Heart right ventricle (tissue), 16 donors: ENCODE data around the gene MYBPC1. TPM values are rescaled to one million over a fixed set of nuclear protein-coding genes. Genes with fewer than 3 reads are reported as not detected.
A peak's percentile ranks its signal among the peaks of the same experiment; 100 is the strongest.

Source experiments
- ATAC-seq, 8 donors: fragments of 200-7000 bp; cut with Tn5 transposase; one replicate each; pipeline ENCODE4 v1.9.1; 2020; ENCODE audit warnings: mild to moderate bottlenecking in 8 of 8, moderate library complexity in 8 of 8, moderate number of reproducible peaks in 1 of 8
- DNase-seq, 2 donors: peaks; one replicate each; pipeline ENCODE4 v3.0.0-alpha.2; 2020
- H3K27ac ChIP-seq, 10 donors: fragments of 200-600 bp; sonication (generic) in 2 of 10; one replicate each; pipeline versions ENCODE4 v1.5.0 to v1.8.0; 2020 to 2022; ENCODE audit warnings: mild to moderate bottlenecking in 3 of 10
- H3K27me3 ChIP-seq, 7 donors: fragments of 200-600 bp; one replicate each; pipeline ENCODE4 v1.8.0; 2021 to 2022; ENCODE audit warnings: mild to moderate bottlenecking in 2 of 7
- H3K36me3 ChIP-seq, 9 donors: fragments of 200-600 bp; sonication (generic) in 1 of 9; one replicate each; pipeline versions ENCODE4 v1.5.0 to v1.8.0; 2020 to 2022; ENCODE audit warnings: mild to moderate bottlenecking in 2 of 9
- H3K4me1 ChIP-seq, 9 donors: fragments of 200-600 bp; sonication (generic) in 1 of 9; one replicate each; pipeline versions ENCODE4 v1.5.0 to v1.8.0; 2020 to 2022; ENCODE audit warnings: mild to moderate bottlenecking in 4 of 9
- H3K4me3 ChIP-seq, 10 donors: fragments of 200-600 bp; sonication (generic) in 2 of 10; one replicate each; pipeline versions ENCODE4 v1.5.0 to v1.8.0; 2020 to 2022; ENCODE audit warnings: mild to moderate bottlenecking in 7 of 10, moderate library complexity in 2 of 10
- H3K9me3 ChIP-seq, 11 donors: fragments of 200-600 bp in 10 of 11; sonication (generic) in 2 of 11; one replicate each; pipeline versions ENCODE4 v1.5.0 to v1.8.0; 2013 to 2022; ENCODE audit warnings: mild to moderate bottlenecking in 2 of 11, control low read depth in 1 of 11, moderate library complexity in 1 of 11
- CTCF ChIP-seq, 9 donors: fragments of 200-600 bp; sonication (generic) in 2 of 9; IDR thresholded peaks; one replicate each; pipeline versions ENCODE4 v1.5.0 to v1.8.0; 2021 to 2022; ENCODE audit warnings: antibody characterized with exemption in 9 of 9, mild to moderate bottlenecking in 5 of 9, moderate library complexity in 1 of 9
- WGBS, 2 donors: extraction: QIAGEN DNeasy Blood & Tissue Kit; methylation state at CpG; one replicate each; pipeline ENCODE4 v1.1.7; 2013; ENCODE audit warnings: inconsistent platforms in 1 of 2; 5-methylcytosine and 5-hydroxymethylcytosine counted together
- intact Hi-C, 10 donors: fragments of 100-400 bp; cut with DNase I; formaldehyde crosslinking; loops; one replicate each; pipeline versions ENCODE4 v1.11.1 to v1.14.2; 2022
- polyA plus RNA-seq, 2 donors: library from polyadenylated mRNA; stranded (reverse); fragments of 200-250 nt; gene quantifications; one replicate each; pipeline ENCODE4 v1.2.3, GENCODE V29; 2013
- total RNA-seq, 10 donors: library from RNA; stranded (reverse); fragmentation: NEBNext Ultra II Directional in 3 of 10; extraction: Animal tissue kit (Norgen Biotek cat#: 25700) in 3 of 10; gene quantifications; one replicate each; pipeline versions ENCODE4 v1.2.1 to v1.2.4, GENCODE V29; 2021 to 2023
- donor health status: Arrhythmogenic right ventricular cardiomyopathy.
- donor health status: ischemic (EF 13 %, LVEDD 7.1; RV severe dilation, severe dysfunction).
- donor health status: healthy with polysubstance abuse.
- donor health status: DM: no; HTN: yes; CAD: no.
- donor health status: DM: no; HTN: no; CAD: no.
- donor health status: ischemic (EF 25% LVEDD 6.9; RV normal size, moderate dysfunction).
- donor health status: ischemic (EF 25% LVEDD 5.7; RV mildly dilated, moderate dysfunction).
- donor health status: healthy.
- donor health status: DM: yes; HTN: yes; CAD: no.
- donor health status: Ischemic cardiomyopathy.
- donor health status: ischemic (EF 35%, LVEDD 5.7; RV mildly dilated, moderate dysfunction).
- donor health status: nonischemic (EF 11% LVEDD 7.7; RV severe dilation, severe dysfunction).
- donor health status: DM: yes; HTN: yes; CAD: no.
- donor health status: PGD.
- donor health status: ischemic (EF 29% LVEDD 5.4; RV normal size, mild dysfunction).
- donor health status: nonischemic (EF 23%, LVEDD 6.1; RV moderate dilation, normal function).

Gene MYBPC1
- total and polyA plus RNA-seq, 12 donors: 0.17 to 6.4 (median 1.7) TPM

GRCh38 chr12:101628676-101629075, 33.9 kb downstream of the MYBPC1 start:
- peaks cover 0 to 9% (median 0%) of the 10 kb centered on the region in 7 donors for H3K27me3 ChIP-seq
- H3K4me3 ChIP-seq: no peak overlapping the region
- no peaks in the 10 kb centered on the region for H3K36me3 ChIP-seq
- WGBS, 2 donors: 76 to 81% methylated on average over 3 of the region's 3 CpGs
- H3K9me3 ChIP-seq: no peaks in the 10 kb centered on the region
- no peak overlapping the region for H3K27ac ChIP-seq
- no peak for DNase-seq
- intact Hi-C loops: no loop called here
- TF ChIP-seq CTCF (IDR thresholded peaks at IDR 0.05): no peak
- ATAC-seq: no peak
- H3K4me1 ChIP-seq: no peaks in the 10 kb centered on the region

- TF ChIP-seq CTCF (IDR thresholded peaks at IDR 0.05): no peak
- Histone ChIP-seq H3K4me1 (peaks cover 0 to 6% (median 0%) of the 10 kb centered on the region in 9 donors), H3K27ac (peak overlapping the region in 1 of 10 donors; percentile 56), H3K9me3 (no peaks in the 10 kb centered on the region), H3K4me3 (no peak overlapping the region), H3K36me3 (no peaks in the 10 kb centered on the region), H3K27me3 (peaks cover 0 to 13% (median 0%) of the 10 kb centered on the region in 7 donors)
- 76 to 80% methylated on average over 2 of the region's 2 CpGs for WGBS, 2 donors
- DNase-seq (no peak), ATAC-seq (no peak)
- intact Hi-C loops: no loop called here
Observed at GRCh38 chr12:101634724-101635123, 40.0 kb downstream of the MYBPC1 start.

GRCh38 chr12:101637936-101638335, 43.2 kb downstream of the MYBPC1 start:
- TF ChIP-seq CTCF (IDR thresholded peaks at IDR 0.05): no peak
- H3K27me3 ChIP-seq: peaks cover 0 to 40% (median 17%) of the 10 kb centered on the region in 7 donors
- intact Hi-C loops: no loop called here
- WGBS, 2 donors: 69 to 71% methylated on average over 3 of the region's 3 CpGs
- no peaks in the 10 kb centered on the region for H3K36me3 ChIP-seq
- H3K4me3 ChIP-seq: no peak overlapping the region
- no peak overlapping the region for H3K27ac ChIP-seq
- DNase-seq (no peak), ATAC-seq (no peak)
- H3K4me1 ChIP-seq: peaks cover 0 to 12% (median 0%) of the 10 kb centered on the region in 9 donors
- no peaks in the 10 kb centered on the region for H3K9me3 ChIP-seq

- peak in 1 of 8 donors; percentile 20 for ATAC-seq
- Histone ChIP-seq H3K4me1 (peaks cover 0 to 6% (median 0%) of the 10 kb centered on the region in 9 donors), H3K9me3 (no peaks in the 10 kb centered on the region), H3K36me3 (no peaks in the 10 kb centered on the region), H3K4me3 (peak overlapping the region in 7 of 10 donors; percentile 7 to 45 (median 23)), H3K27ac (no peak overlapping the region), H3K27me3 (peaks cover 0 to 51% (median 18%) of the 10 kb centered on the region in 7 donors)
- DNase-seq: no peak
- WGBS, 2 donors: 9 to 14% methylated on average over 36 of the region's 36 CpGs
- no peak for TF ChIP-seq CTCF (IDR thresholded peaks at IDR 0.05)
- intact Hi-C loops: no loop called here
Observed at GRCh38 chr12:101642115-101643067, 47.6 kb downstream of the MYBPC1 start.
